ENCODE results near the gene ALPL. TPM values are rescaled to one million over a fixed set of nuclear protein-coding genes. Genes with fewer than 3 reads are reported as not detected.

Gene ALPL
- total and polyA plus RNA-seq, 9 of the 15 experiments (the other 6 are each of a cell fraction or from before 2014, with no cell fraction given), result 0.04 to 0.38 (median 0.18) TPM; not detected in 4

DNA sequence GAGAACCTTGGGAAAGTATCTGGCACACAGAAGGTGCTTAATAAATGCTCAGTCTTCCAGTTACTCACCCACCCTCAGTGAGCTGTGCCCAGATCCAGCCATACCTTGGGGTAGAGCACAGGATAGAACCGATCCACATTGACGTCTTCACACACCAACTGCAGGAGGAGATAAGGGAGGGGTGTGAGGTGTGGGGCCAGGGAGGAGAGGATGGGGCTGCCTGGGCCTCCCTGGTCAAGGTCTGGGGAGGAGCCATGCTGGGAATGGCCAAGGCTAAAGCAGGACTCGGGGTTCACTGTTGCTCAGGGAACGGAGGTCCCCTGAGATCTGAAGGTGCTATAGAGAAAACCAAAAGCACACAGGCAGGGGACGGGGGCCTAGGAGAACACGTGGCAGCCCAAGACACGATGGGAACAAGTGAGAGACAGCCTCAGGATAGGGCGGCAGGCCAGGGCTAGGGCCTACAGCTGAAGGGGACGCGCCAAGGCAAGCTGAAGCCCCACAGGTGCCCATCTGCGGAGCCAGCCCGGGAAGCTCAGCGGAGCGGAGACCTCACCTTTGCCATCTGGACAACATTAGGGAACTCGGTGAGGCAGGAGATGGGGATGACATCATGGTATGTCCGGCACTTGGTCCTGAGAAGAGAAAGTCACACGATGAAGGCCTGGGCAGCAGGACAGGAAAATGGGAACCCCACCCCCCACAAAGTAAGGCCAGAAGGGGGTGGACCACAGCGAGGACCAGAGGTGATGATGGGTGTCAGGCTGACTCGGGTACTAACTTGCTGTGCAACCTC, 104.0 kb downstream of the ALPL start (continued):
- TF ChIP-seq, protein P1, sequence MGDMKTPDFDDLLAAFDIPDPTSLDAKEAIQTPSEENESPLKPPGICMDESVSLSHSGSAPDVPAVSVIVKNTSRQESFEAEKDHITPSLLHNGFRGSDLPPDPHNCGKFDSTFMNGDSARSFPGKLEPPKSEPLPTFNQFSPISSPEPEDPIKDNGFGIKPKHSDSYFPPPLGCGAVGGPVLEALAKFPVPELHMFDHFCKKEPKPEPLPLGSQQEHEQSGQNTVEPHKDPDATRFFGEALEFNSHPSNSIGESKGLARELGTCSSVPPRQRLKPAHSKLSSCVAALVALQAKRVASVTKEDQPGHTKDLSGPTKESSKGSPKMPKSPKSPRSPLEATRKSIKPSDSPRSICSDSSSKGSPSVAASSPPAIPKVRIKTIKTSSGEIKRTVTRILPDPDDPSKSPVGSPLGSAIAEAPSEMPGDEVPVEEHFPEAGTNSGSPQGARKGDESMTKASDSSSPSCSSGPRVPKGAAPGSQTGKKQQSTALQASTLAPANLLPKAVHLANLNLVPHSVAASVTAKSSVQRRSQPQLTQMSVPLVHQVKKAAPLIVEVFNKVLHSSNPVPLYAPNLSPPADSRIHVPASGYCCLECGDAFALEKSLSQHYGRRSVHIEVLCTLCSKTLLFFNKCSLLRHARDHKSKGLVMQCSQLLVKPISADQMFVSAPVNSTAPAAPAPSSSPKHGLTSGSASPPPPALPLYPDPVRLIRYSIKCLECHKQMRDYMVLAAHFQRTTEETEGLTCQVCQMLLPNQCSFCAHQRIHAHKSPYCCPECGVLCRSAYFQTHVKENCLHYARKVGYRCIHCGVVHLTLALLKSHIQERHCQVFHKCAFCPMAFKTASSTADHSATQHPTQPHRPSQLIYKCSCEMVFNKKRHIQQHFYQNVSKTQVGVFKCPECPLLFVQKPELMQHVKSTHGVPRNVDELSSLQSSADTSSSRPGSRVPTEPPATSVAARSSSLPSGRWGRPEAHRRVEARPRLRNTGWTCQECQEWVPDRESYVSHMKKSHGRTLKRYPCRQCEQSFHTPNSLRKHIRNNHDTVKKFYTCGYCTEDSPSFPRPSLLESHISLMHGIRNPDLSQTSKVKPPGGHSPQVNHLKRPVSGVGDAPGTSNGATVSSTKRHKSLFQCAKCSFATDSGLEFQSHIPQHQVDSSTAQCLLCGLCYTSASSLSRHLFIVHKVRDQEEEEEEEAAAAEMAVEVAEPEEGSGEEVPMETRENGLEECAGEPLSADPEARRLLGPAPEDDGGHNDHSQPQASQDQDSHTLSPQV (IDR thresholded peaks at IDR 0.05), result peak; percentile 98
- no peak for TF ChIP-seq NELFE (IDR thresholded peaks at IDR 0.05; ENCODE audit: insufficient read depth, insufficient read length)
- TF ChIP-seq SRSF3 (IDR thresholded peaks at IDR 0.05; ENCODE audit: insufficient read depth, low read length), result no peak
- TF ChIP-seq, protein P2, sequence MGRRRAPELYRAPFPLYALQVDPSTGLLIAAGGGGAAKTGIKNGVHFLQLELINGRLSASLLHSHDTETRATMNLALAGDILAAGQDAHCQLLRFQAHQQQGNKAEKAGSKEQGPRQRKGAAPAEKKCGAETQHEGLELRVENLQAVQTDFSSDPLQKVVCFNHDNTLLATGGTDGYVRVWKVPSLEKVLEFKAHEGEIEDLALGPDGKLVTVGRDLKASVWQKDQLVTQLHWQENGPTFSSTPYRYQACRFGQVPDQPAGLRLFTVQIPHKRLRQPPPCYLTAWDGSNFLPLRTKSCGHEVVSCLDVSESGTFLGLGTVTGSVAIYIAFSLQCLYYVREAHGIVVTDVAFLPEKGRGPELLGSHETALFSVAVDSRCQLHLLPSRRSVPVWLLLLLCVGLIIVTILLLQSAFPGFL (CRISPR knock-in tag; IDR thresholded peaks at IDR 0.05), result no peak
- TF ChIP-seq ILK (tag; IDR thresholded peaks at IDR 0.05; ENCODE audit: borderline replicate concordance, low read depth), result no peak
- TF ChIP-seq CBX5 (IDR thresholded peaks at IDR 0.05; ENCODE audit: borderline replicate concordance, low read depth), result 0 out of 2 replicates have a peak, but pooled peaks have one; percentile 17
- no peak for TF ChIP-seq ZNF12 (CRISPR knock-in tag; IDR thresholded peaks at IDR 0.05)
- TF ChIP-seq FOXA3 (CRISPR knock-in tag; conservative IDR thresholded peaks at IDR 0.05 in 1 of 2, IDR thresholded peaks at IDR 0.05 in 1 of 2), result no peak
- no peak; the same call in 1 of the 2 replicates for TF ChIP-seq EP400 (IDR thresholded peaks at IDR 0.05)
- no peak for TF ChIP-seq ZNF785 (CRISPR knock-in tag; IDR thresholded peaks at IDR 0.05)
- TF ChIP-seq, protein P3, sequence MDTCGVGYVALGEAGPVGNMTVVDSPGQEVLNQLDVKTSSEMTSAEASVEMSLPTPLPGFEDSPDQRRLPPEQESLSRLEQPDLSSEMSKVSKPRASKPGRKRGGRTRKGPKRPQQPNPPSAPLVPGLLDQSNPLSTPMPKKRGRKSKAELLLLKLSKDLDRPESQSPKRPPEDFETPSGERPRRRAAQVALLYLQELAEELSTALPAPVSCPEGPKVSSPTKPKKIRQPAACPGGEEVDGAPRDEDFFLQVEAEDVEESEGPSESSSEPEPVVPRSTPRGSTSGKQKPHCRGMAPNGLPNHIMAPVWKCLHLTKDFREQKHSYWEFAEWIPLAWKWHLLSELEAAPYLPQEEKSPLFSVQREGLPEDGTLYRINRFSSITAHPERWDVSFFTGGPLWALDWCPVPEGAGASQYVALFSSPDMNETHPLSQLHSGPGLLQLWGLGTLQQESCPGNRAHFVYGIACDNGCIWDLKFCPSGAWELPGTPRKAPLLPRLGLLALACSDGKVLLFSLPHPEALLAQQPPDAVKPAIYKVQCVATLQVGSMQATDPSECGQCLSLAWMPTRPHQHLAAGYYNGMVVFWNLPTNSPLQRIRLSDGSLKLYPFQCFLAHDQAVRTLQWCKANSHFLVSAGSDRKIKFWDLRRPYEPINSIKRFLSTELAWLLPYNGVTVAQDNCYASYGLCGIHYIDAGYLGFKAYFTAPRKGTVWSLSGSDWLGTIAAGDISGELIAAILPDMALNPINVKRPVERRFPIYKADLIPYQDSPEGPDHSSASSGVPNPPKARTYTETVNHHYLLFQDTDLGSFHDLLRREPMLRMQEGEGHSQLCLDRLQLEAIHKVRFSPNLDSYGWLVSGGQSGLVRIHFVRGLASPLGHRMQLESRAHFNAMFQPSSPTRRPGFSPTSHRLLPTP (IDR thresholded peaks at IDR 0.05; ENCODE audit: borderline replicate concordance, extremely low read depth, insufficient read length), result no peak
- 0 out of 4 replicates have a peak, but pooled peaks of 1 of the 2 experiments have one; percentile 45 for TF ChIP-seq KDM1A (IDR thresholded peaks at IDR 0.05)
- TF ChIP-seq ZNF551 (CRISPR knock-in tag; IDR thresholded peaks at IDR 0.05), result no peak
- TF ChIP-seq SETDB1 (IDR thresholded peaks at IDR 0.05; ENCODE audit: low read length), result no peak
- TF ChIP-seq CBFB (CRISPR knock-in tag; IDR thresholded peaks at IDR 0.05), result no peak
- TF ChIP-seq, protein P4, sequence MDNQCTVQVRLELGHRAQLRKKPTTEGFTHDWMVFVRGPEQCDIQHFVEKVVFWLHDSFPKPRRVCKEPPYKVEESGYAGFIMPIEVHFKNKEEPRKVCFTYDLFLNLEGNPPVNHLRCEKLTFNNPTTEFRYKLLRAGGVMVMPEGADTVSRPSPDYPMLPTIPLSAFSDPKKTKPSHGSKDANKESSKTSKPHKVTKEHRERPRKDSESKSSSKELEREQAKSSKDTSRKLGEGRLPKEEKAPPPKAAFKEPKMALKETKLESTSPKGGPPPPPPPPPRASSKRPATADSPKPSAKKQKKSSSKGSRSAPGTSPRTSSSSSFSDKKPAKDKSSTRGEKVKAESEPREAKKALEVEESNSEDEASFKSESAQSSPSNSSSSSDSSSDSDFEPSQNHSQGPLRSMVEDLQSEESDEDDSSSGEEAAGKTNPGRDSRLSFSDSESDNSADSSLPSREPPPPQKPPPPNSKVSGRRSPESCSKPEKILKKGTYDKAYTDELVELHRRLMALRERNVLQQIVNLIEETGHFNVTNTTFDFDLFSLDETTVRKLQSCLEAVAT (IDR thresholded peaks at IDR 0.05), result no peak
- 0 out of 2 replicates have a peak, but pooled peaks have one; percentile 29 for TF ChIP-seq NBN (IDR thresholded peaks at IDR 0.05; ENCODE audit: low read depth)
